GM20431 (cell line): Measurements from ENCODE around the gene DHFR2.
"Not testable (repeated sequence)": the region's sequence is repeated elsewhere in the genome, so short reads cannot be mapped to it uniquely, and the experiment has no call there.

Experiments used
- in situ Hi-C: fragments of 300-500 bp; cut with MseI, MboI; formaldehyde crosslinking; loops from one replicate; pipeline ENCODE4 v1.15.0; 2020; ENCODE audit warnings: low sequenced_read_pairs; ENCODE audit not compliant: unreplicated experiment

The DHFR2 gene

DNA sequence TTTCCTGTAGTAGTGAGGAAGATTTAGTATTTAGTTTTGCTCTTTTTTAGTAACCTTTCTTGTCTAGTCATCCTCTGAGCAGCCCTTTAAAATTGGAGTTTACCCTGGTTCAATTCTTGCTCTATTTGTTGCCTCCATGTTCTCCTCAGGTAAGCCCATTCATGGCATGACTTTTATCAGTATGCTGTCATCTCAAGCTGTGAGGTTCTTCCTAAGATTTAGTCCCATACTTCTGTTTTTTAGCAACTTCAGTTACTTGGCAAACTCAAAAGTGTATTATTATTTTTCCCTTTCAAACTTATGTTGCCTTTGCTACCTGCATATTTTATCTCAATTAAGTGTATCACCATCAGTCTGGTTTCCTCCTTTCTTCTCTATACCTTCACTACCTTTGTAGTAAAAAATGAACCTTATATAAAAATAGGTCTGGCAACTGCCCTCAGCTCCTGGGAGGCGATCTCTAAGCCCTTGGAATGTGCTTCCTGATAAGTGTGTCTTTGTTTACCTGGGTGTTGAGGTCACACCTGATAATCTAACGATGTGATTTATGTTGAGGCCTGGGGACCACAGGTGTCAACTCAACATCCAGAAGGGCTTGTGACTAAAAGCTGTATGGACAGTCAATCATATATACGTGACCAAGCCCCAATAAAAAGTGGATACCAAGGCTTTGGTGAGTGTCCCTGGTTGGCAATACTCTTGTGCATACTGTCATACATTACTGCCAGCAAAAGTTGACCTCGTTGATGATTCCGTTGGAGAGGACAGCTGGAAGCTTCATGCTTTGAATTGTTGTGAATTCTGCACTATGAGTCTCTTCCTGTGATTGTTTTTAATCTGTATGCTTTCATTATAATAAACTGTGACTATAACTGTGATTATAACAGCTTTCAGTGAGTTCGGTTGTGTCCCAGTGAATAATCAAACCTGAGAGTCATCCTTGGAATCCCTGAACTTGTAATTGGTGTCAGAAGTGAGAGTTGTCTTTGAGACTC, 4.1 kb upstream of the DHFR2 start:
- in situ Hi-C loops = no loop called here

DNA sequence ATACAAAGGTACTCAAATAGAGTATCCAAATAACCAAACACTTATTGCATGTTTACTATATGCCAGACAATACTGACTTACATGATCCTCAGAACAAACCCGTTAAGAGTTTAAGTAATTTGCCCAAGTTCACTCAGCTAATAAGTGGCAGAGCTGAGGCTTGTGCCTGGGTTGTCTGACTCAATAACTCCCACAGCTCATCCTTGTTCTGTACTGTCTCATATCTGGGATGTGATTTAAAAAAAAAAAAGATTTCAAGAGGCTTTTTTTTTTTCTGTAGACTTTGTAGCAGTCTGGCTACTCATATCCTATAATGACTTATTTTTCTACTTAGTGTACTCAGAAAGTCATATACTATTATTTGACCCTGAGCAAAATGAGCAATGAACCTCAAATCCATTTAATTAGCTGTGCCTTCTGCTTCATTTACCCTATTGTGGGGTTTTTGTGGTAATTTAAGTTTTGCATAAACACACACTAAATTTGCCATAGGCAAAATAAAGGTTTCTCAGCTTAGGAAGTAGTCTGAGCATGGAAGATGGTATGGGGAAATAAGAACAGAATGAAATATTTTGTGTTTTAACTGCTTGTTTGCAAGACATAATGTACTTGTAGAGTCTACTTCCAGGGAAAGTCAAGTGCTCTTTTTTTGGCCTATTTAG, 3.2 kb upstream of the DHFR2 start:
- in situ Hi-C loops = no loop called here

DNA sequence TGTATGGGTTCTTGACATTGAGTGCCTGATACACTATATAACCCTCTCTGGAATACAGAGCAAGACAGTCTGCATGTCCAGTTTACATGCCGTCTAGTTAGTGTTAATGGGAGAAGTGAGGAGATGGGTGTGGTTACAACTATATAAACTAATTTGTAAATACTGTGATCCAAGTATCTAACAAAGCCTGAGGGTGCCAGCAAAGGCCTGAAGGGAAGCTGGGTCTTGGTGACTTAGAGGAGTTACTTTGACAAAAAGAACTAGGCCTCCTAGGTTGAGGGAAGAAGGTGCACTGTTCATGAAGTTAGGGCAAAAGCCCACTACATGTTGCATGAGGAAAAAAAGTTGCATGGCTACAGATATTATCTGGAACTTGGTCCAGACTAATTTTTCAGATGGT, 2.4 kb upstream of the DHFR2 start:
- in situ Hi-C loops = no loop called here

DNA sequence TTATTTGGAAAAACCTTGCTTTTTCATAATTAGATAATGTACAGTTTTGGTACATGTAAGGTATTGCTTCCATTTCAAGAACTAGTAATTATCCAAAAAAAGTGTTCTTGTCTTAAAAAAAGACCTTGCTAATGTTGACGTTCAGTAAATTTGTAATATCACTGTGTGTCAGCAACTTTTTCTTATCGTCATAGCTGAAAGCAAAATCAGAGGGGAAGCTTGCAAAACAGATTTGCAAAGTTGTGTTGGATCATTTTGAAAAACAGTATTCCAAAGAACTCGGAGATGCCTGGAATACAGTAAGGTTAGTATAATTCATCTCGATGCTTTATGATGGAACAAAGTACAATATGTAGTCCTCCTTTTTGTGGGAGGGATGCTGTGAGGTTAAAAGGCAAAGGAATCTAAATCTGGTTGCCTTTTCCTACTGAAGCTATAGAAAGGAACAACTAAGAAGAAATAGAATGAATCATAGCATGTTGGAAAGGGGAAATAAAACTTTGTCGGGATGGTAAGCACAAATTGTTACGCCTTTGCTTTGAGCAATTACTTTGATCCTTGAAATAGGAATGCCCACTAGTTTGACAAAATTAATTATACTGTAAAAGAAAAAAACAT, 1.6 kb upstream of the DHFR2 start:
- in situ Hi-C loops = no loop called here

DNA sequence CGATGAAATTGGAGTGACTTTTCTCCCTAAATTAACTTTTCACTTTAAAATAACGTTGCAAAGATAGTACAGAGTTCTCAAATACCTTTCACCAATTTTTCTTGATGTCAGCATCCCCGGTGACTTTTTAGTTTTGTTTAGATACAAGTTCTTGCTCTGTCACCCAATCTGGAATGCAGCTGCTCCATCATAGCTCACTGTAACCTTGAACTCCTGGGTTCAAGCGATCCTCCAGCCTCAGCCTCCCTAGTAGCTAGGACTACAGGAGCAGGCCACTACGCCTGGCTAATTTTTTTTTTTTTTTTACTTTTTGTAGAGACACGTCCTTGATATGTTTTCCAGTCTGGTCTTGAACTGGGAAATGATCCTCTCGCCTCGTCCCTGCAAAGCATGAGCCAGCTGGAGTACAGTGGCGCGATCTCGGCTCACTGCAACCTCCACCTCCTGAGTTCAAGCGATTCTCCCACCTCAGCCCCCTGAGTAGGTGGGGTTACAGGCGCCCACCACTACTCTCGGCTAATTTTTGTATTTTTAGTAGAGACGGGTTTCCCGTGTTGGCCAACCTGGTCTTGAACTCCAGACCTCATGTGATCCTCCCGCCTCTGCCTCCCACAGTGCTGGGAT, 892 bp upstream of the DHFR2 start:
- in situ Hi-C loops = no loop called here

DNA sequence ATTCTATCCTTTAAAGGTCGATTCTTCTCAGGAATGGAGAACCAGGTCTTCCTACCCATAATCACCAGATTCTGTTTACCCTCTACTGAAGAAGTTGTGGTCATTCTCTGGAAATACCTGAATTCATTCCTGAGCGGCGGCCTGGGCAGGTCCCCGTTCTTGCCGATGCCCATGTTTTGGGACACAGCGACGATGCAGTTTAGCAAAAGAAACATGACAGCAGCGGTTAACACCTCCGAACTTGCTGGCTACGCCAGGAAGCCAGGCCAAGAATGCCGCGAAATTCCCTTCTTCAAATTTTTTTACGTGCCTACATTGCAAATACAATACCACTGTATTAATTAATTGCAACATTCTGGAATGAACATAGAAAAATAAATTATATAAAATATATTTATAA, 1.4 kb downstream of the DHFR2 start:
- in situ Hi-C loops = no loop called here

DNA sequence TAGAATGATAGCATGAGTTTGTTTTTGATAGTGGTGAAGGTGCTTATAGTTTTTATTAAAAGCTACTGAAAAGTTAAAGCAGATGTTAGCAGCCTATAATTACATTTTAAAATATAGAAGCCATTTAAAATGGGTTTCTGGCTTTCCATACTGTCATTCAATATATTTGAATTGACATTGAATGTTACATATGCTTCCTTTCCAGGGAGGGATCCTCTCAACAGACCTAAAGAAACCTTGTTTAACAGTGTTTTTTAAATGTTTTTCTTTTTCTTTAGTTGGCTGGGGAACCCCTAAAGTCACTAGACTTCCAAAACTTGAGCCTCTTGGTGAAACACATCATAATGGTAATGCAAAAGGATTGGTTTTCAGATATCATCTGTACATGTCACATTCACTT, 12.2 kb downstream of the DHFR2 start:
- in situ Hi-C loops = no loop called here

DNA sequence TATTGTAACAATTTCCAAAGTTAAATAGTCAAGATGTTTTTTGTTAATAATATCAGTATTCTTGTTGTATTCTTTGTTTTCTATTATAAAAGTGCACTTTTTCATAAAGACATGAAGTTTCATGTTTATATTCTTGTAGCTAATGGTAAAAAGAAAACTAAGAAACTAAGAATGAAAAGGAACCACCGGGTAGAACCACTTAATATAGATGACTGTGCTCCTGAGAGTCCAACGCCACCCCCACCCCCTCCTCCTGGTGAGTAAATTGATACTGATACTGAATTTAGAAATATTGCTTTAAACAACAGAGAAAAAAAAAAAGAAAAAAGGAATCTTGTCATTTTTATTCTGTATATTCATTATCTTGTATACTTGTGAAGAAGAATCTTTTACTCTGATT, 13.4 kb downstream of the DHFR2 start:
- in situ Hi-C loops = no loop called here

DNA sequence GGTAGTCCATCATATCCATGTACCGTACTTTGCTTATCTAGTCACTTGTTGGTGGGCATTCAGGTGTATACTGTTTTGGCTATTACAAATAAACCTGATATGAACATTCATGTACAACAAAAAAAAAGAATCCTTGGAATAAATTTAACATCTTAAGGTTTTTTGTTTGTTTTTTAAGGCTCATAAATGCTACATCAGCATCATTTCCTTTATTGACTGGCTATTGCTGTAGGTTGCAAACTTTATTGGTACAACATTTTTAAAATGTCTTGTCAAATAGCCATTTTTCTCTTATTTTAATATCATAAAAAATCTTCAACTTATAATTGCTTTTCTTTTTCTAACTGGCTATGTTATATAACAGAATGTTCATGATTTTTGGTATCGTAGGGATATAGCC, 16.2 kb downstream of the DHFR2 start:
- in situ Hi-C loops = no loop called here

DNA sequence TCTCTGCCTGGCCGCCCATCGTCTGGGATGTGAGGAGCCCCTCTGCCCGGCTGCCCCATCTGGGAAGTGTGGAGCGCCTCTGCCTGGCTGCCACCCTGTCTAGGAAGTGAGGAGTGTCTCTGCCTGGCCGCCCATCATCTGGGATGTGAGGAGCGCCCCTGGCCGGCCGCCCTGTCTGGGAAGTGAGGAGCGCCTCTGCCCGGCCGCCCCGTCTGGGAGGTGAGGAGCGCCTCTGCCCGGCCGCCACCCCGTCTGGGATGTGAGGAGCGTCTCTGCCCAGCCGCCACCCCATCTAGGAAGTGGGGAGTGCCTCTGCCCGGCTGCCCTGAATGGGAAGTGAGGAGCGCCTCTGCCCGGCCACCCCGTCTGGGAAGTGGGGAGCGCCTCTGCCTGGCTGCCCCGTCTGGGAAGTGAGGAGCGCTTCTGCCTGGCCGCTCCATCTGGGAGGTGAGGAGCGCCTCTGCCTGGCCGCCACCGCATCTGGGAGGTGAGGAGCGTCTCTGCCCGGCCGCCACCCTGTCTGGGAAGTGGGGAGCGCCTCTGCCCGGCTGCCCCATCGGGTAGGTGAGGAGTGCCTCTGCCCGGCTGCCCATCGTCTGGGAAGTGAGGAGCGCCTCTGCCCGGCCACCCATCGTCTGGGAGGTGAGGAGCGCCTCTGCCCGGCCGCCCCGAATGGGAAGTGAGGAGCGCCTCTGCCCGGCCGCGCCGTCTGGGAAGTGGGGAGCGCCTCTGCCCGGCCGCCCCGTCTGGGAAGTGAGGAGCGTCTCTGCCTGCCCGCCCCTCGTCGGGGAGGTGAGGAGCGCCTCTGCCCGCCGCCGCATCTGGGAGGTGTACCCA, 18.4 kb downstream of the DHFR2 start:
- in situ Hi-C loops = not testable (repeated sequence)

DNA sequence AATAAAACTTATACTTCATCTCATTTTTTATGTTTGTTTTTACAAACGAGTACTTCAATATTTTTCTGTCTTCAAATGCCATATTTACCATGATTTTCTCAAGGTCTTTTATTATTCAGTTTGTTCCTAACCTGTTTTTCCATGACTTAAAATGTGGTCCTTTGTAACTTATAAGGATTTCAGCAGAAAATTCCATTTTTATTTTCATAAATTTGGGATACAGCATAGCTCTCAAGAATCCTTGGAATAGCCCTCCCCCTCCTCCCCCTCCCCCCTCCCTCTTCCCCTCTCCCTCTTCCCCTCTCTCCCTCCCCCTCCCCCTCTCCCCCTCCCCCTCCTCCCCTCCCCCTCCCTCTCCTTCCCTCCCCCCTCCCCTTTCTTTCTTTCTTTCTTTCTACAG, 19.4 kb downstream of the DHFR2 start:
- in situ Hi-C loops = no loop called here

DNA sequence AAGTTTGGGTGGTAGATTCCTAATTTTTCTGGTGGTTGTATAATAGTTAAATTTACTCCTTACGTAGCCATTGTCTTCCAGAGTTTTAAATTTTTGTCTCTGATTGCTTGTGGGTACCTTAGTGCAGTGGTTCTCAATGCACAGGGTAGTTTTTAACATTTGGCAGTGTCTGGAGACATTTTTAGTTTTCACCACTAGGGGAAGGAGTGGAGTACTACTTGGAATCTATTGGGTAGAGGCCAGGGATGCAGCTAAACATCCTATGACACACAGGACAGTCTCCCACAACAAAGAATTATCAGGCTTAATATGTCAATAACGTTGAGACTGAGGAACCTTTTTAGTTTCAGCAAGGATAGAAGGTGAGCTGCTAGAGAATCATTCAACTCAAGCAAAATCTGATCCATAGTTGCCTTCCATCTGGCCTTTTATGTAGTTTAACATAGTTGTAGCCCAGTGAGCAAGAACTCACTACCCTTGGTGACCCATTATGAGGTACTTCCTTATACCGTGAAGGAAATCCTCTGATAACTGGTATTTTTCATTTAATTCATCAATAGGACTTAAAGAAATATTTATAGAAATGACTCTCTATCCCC, 25.7 kb downstream of the DHFR2 start:
- in situ Hi-C loops = no loop called here

DNA sequence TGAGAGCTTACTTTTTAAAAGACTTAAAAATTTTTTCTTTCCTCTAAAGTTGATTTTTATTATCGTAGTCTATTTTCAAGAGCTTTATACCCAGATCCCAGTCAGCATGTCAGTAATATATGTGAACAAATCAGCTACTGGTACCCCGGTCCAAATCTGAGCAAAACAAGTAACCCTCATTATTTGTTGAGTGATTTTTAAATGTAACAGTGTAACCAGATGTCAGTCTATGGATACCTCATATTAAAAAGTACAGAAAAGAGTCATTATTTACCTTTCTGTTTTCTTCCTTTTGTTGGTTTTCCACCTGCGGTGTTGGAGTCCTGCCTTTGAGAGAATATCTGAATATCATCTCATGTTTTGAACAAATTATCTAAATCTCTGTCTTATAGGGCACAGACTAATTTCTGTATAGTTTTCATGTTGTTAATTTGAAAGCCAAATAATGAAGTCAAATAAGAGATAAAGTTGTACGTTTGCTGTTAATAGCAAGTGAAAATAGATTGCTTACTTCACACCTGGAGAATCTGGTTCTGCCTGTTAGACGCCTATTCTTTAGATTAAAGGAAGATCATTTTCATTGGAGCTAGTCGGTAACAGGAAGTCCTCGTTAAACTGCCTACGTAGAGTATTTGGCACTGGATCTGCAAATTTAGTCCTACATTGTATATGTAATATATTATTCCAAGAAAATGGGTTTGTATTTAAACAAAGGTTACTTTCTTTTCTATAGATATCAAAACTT, 34.5 kb downstream of the DHFR2 start, which contains the start of gene STX19:
Gene STX19 (minus strand): TSS at position 505 of the 745 bp plus-strand sequence. CDS start 13,328 bp downstream, outside the sequence.
- in situ Hi-C loops = no loop called here

DNA sequence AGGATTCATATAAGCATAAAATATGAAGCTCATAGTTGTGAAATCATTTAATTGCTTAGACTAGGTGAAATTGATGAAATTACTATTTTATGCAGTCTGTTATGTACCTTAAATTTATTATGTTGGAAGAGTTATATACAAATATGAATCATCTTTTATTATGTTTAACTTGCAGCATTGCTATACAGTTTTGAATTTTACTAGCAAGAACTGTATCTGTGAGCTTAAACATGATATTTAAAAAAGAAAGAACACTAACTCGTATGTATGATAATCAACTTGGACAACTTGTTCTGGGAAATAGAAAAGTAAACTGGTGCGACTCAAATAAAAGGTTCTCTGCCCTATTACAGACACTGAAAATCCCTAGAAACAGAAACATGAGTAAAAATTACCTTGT, 36.1 kb downstream of the DHFR2 start:
- in situ Hi-C loops = no loop called here

DNA sequence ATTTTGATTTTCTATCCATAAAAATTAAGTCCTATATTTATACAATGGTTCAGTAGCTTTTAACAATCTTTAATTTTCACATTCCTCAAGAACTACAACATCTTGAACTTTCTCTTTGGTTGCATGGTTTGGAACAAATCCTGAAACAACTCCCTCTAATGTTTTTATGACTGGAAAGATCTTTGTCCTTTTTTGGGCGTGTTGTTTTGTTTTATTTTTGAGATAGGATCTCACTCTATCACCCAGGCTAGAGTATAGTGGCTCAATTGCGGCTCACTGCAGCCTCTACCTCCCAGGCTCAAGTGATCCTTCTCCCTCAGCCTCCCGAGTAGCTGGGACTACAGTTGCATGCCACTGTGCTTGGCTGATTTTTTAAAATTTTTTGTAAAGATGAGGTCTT, 38.3 kb downstream of the DHFR2 start:
- in situ Hi-C loops = no loop called here

DNA sequence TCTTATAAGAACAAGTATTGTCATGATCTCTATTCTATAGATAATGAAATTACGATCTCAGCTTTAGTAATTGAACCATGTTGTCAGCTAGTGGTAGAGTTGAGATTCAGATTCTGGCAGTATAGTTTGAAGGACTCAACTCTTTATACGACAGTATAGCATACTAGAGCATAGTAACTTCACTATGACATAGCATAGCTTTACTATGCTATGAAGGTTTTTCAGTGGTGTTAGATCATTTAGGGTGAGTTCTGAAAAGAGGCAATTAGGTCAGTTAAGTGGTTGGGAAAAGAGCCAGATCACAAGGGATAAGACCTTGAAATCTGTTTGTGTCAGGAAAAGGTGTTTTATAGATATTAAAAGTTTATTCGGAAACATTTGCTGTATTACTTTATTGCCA, 42.4 kb downstream of the DHFR2 start:
- in situ Hi-C loops = no loop called here

DNA sequence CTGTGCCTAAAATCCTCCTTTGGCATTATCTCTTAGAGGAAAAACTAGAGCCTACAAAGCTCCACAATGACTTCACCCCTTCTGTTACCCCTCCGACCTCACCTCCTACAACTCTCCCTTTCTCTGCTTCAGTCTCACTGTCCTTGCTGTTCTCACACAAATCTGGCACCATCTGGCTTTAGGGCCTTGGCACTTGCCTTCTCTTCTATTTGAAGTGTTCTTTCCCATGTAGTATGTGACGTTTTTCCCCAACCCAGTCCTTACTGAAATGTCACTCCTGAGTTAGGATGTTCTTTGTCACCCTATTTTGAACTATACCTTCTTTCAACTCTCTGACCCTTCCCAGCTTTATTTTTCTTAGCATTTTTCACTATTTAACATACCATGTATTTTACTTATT, 43.1 kb downstream of the DHFR2 start:
- in situ Hi-C loops = no loop called here

DNA sequence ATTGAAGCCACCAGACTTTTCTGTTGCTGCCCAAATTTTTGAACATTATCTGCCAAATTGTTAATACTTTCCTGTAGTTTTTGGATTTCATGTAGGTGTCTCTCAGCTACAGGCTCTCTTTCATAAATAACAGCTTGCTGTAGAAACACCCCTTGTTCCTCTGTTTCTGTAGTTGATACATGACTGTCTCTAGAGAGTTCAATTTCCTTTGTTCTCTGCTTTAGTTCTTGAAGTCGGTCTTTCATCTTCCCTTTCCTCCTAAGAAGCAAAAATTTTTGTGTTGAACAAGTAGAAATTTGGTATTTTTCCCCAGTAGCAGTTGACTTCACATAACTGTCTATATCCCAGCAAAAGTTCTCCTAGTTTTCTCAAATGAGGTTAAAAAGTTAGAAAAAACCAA, 47.7 kb downstream of the DHFR2 start:
- in situ Hi-C loops = no loop called here

DNA sequence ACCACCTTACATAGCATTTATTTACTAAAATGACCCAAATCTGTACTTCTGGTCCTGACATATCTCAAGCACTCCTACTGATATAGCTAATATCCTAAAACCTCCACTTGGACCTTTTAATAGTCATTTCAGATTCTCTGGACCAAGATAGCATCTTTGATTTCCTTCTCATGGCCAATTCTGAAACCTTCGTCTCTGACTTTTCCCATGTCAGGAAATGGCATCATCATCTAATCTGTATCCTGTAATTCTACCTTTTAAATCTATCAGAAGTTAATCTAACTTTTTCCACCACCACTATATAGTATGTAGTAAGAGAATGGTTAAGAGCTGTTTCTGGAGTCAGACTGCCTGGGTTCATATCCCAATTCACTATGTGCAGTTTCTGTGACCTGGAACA, 50.5 kb downstream of the DHFR2 start:
- in situ Hi-C loops = no loop called here
